K562 (cell line): ENCODE measurements around the gene PIK3AP1. TPM values are rescaled to one million over a fixed set of nuclear protein-coding genes. Genes with fewer than 3 reads are reported as not detected.

Experiments used
- ATAC-seq: fragments of 200-7000 bp; cut with Tn5 transposase; 3 replicates; pipeline ENCODE4 v1.9.1; 2020; ENCODE audit warnings: moderate library complexity
- BruUV-seq: library from RNA; stranded (reverse); fragments of 400-500 nt; replicated peaks from 2 replicates; lab custom pipeline; 2021; lab: Mats Ljungman, UMichigan
- CTCF ChIA-PET: fragments of 300-600 bp; formaldehyde crosslinking; extraction: SDS; loops from one replicate; lab custom pipeline; 2021; ENCODE audit warnings: low intra/inter-chr PET ratio; lab: Yijun Ruan, JAX
- POLR2A ChIA-PET: fragments of 300-600, 350-650 bp; sonication (Branson Sonifier 250); formaldehyde crosslinking; extraction: SDS; loops from one replicate; lab custom pipeline; 2021; ENCODE audit warnings: antibody characterized with exemption, inconsistent platforms; lab: Yijun Ruan, JAX
- DNase-seq, 4 experiments: peaks; one replicate each; pipeline versions ENCODE4 v3.0.0 to v3.0.0-alpha.2; 2011 to 2018; ENCODE audit warnings: low spot score in 3 of 4, mixed read lengths in 3 of 4; ENCODE audit errors: extremely low read depth in 1 of 4
- FAIRE-seq: peaks from 2 replicates; lab custom pipeline; 2011; peaks lifted over from hg19 to GRCh38; lab: Jason Lieb, UNC
- H2AFZ ChIP-seq: 2 replicates; pipeline ENCODE4 v1.6.0; 2011; ENCODE audit warnings: low read depth, low read length, control low read depth, inconsistent platforms
- H3K27ac ChIP-seq: fragments of 200-600 bp; 3 replicates; pipeline ENCODE4 v1.8.0; 2011; ENCODE audit warnings: low read depth, mild to moderate bottlenecking, control low read depth, inconsistent platforms, low read length, moderate library complexity, mixed read lengths; ENCODE audit errors: extremely low read depth
- H3K27me3 ChIP-seq, 2 experiments: fragments of 300-600 bp in 1 of 2; 2 replicates in 1 of 2; 3 replicates in 1 of 2; pipeline versions ENCODE4 v1.6.0 to v1.8.0; 2011; ENCODE audit warnings: inconsistent platforms in 2 of 2, low read length in 2 of 2, mild to moderate bottlenecking in 1 of 2, mixed read lengths in 1 of 2, moderate library complexity in 1 of 2; ENCODE audit not compliant: control insufficient read depth in 2 of 2, insufficient read depth in 2 of 2
- H3K36me3 ChIP-seq: fragments of 300-600 bp; 3 replicates; pipeline ENCODE4 v1.8.0; 2011; ENCODE audit warnings: mild to moderate bottlenecking, low read length, inconsistent platforms; ENCODE audit not compliant: control insufficient read depth, insufficient read depth
- H3K4me1 ChIP-seq, 2 experiments: fragments of 200-600 bp in 1 of 2; replicated peaks in 1 of 2; 2 replicates in 1 of 2; 3 replicates in 1 of 2; pipeline versions ENCODE4 v1.5.1 to v1.8.0; 2011; ENCODE audit warnings: inconsistent platforms in 2 of 2, low read length in 2 of 2, mild to moderate bottlenecking in 1 of 2, mixed read lengths in 1 of 2, moderate library complexity in 1 of 2; ENCODE audit not compliant: control insufficient read depth in 2 of 2, insufficient read depth in 2 of 2
- H3K4me2 ChIP-seq: 2 replicates; pipeline ENCODE4 v1.6.1; 2011; ENCODE audit warnings: low read length, control low read depth, inconsistent platforms, mixed read lengths; ENCODE audit not compliant: insufficient read depth
- H3K4me3 ChIP-seq: fragments of 200-600 bp; sonication (generic), shearing (Covaris generic); 2 replicates; pipeline ENCODE4 v1.5.1; 2016; ENCODE audit warnings: control low read depth, inconsistent platforms
- H3K79me2 ChIP-seq: fragments of 200-600 bp; 3 replicates; pipeline ENCODE4 v1.8.0; 2011; ENCODE audit warnings: low read length, inconsistent platforms; ENCODE audit not compliant: control insufficient read depth, insufficient read depth
- H3K9ac ChIP-seq, 2 experiments: 2 replicates each; pipeline versions ENCODE4 v1.6.0 to v1.6.1; 2011; ENCODE audit warnings: low read depth in 2 of 2, low read length in 2 of 2, control low read depth in 1 of 2, inconsistent platforms in 1 of 2, mild to moderate bottlenecking in 1 of 2, mixed read lengths in 1 of 2; ENCODE audit not compliant: insufficient read depth in 1 of 2
- H3K9me1 ChIP-seq: one replicate; pipeline ENCODE4 v1.6.0; 2011; ENCODE audit warnings: inconsistent platforms, mild to moderate bottlenecking, low read length, moderate library complexity; ENCODE audit not compliant: control insufficient read depth, insufficient read depth
- H3K9me3 ChIP-seq: replicated peaks from 2 replicates; pipeline ENCODE4 v1.5.1; 2011; ENCODE audit warnings: low read depth, low read length, inconsistent platforms; ENCODE audit not compliant: control insufficient read depth, insufficient read depth
- H4K20me1 ChIP-seq: replicated peaks from 2 replicates; pipeline ENCODE4 v1.6.1; 2011; ENCODE audit warnings: low read length, inconsistent platforms, mixed read lengths; ENCODE audit not compliant: control insufficient read depth, insufficient read depth
- ATF6 ChIP-seq: sonication (generic); formaldehyde crosslinking; IDR thresholded peaks from 2 replicates; pipeline ENCODE4 v1.4.0; 2020; ENCODE audit warnings: mild to moderate bottlenecking, missing genetic modification reagents
- COPS2 ChIP-seq: fragments of 450-650 bp; conservative IDR thresholded peaks from 2 replicates; pipeline ENCODE4 v1.6.1; 2016; ENCODE audit warnings: mild to moderate bottlenecking, moderate library complexity
- EGR1 ChIP-seq: fragments of 450-650 bp; conservative IDR thresholded peaks from 2 replicates; pipeline ENCODE4 v1.6.1; 2017; ENCODE audit warnings: mild to moderate bottlenecking
- HMG20B ChIP-seq: fragments of 250-450 bp; sonication (Bioruptor Pico); IDR thresholded peaks from 2 replicates; pipeline ENCODE4 v1.5.0; 2021; ENCODE audit warnings: mild to moderate bottlenecking
- IFI16 ChIP-seq: fragments of 250-450 bp; sonication (Bioruptor Pico); IDR thresholded peaks from 2 replicates; pipeline ENCODE4 v2.1.2; 2022; ENCODE audit warnings: mild to moderate bottlenecking, inconsistent platforms
- KLF6 ChIP-seq: fragments of 250-450 bp; sonication (Bioruptor Pico); IDR thresholded peaks from 2 replicates; pipeline ENCODE4 v1.4.0; 2020; ENCODE audit warnings: mild to moderate bottlenecking, moderate library complexity, borderline replicate concordance
- NR3C1 ChIP-seq: sonication (generic); formaldehyde crosslinking; IDR thresholded peaks from 2 replicates; pipeline ENCODE4 v1.8.1; 2022; ENCODE audit warnings: missing genetic modification reagents
- NUFIP1 ChIP-seq: fragments of 450-650 bp; IDR thresholded peaks from 2 replicates; pipeline ENCODE4 v1.6.1; 2018; ENCODE audit not compliant: partially characterized antibody
- PHF21A ChIP-seq: fragments of 450-650 bp; IDR thresholded peaks from 2 replicates; pipeline ENCODE4 v1.6.1; 2017; ENCODE audit warnings: low read depth, borderline replicate concordance
- PHF8 ChIP-seq: fragments of 200-600 bp; sonication (generic); IDR thresholded peaks from 2 replicates; pipeline ENCODE4 v1.6.1; 2012; ENCODE audit warnings: mixed run types, mild to moderate bottlenecking, inconsistent platforms, low read length, moderate library complexity, borderline replicate concordance
- RBM17 ChIP-seq: fragments of 200-400 bp; formaldehyde crosslinking; IDR thresholded peaks from 2 replicates; pipeline ENCODE4 v1.6.1; 2017; ENCODE audit warnings: low read depth, mild to moderate bottlenecking, low read length, borderline replicate concordance
- SAP30 ChIP-seq: fragments of 200-600 bp; sonication (generic); IDR thresholded peaks from 2 replicates; pipeline ENCODE4 v1.6.1; 2012; ENCODE audit warnings: borderline replicate concordance, low read depth, mild to moderate bottlenecking, moderate library complexity, low read length, control low read depth, inconsistent platforms; ENCODE audit not compliant: insufficient read depth, poor library complexity, severe bottlenecking
- SMARCB1 ChIP-seq: IDR thresholded peaks from 2 replicates; pipeline ENCODE4 v1.6.1; 2011; ENCODE audit warnings: improper control_type of control experiment, low read depth; ENCODE audit not compliant: insufficient read length
- U2AF1 ChIP-seq: fragments of 200-400 bp; formaldehyde crosslinking; optimal IDR thresholded peaks from 2 replicates; pipeline ENCODE3; 2017; ENCODE audit warnings: mild to moderate bottlenecking, low read depth, low read length, moderate library complexity
- U2AF2 ChIP-seq: fragments of 200-400 bp; formaldehyde crosslinking; optimal IDR thresholded peaks from 2 replicates; pipeline ENCODE3; 2017; ENCODE audit warnings: low read depth, mild to moderate bottlenecking, low read length
- USF1 ChIP-seq: sonication (generic); formaldehyde crosslinking; IDR thresholded peaks from 2 replicates; pipeline ENCODE4 v1.9.0; 2022; ENCODE audit warnings: mild to moderate bottlenecking, missing genetic modification reagents
- ZNF445 ChIP-seq: fragments of 250-450 bp; sonication (Bioruptor Pico); IDR thresholded peaks from 2 replicates; pipeline ENCODE4 v1.4.0; 2020; ENCODE audit warnings: low read depth, mild to moderate bottlenecking, moderate library complexity
- WGBS: fragments of 100-300 bp; shearing (Covaris generic); methylation state at CpG from one replicate; pipeline ENCODE4 v1.1.6; 2016; ENCODE audit warnings: low coverage, mixed read lengths; ENCODE audit not compliant: insufficient coverage; ENCODE audit errors: missing lambda C conversion rate; 5-methylcytosine and 5-hydroxymethylcytosine counted together
- in situ Hi-C: fragments of 300-500 bp; cut with MboI; formaldehyde crosslinking; loops from 4 replicates; pipeline ENCODE4 v1.15.0; 2018; ENCODE audit warnings: inconsistent platforms, mixed read lengths
- intact Hi-C: fragments of 100-400 bp; cut with micrococcal nuclease; formaldehyde crosslinking; loops from 2 replicates; pipeline ENCODE4 v1.14.2; 2022
- polyA plus RNA-seq, 8 experiments: library from polyadenylated mRNA; depleted of rRNA in 4 of 8; stranded (reverse) in 5 of 8; unstranded in 3 of 8; fragments of >200 nt; fragmentation: Nextera tagmentation in 2 of 8; fragmentation: Illumina TruSeq in 1 of 8; extraction: Ambion mirVana in 2 of 8; extraction: Trizol in 1 of 8; gene quantifications; 2 replicates each; pipeline versions ENCODE4 v1.2.1 to v1.2.3, GENCODE V29; 2011 to 2014; ENCODE audit warnings: inconsistent platforms in 1 of 8, missing spikeins in 1 of 8
- total RNA-seq, 7 experiments: library from RNA; depleted of rRNA in 6 of 7; stranded (reverse); fragments of >200 nt in 6 of 7; fragmentation: Illumina TruSeq in 2 of 7; extraction: Trizol in 2 of 7; gene quantifications; 2 replicates each; pipeline versions ENCODE4 v1.2.1 to v1.2.3, GENCODE V29; 2011 to 2021; ENCODE audit warnings: low replicate concordance in 1 of 7

PIK3AP1 gene
- total and polyA plus RNA-seq, 9 of the 15 experiments (the other 6 are each of a cell fraction or from before 2014, with no cell fraction given): 0.20 to 2.4 (median 1.4) TPM

- Histone ChIP-seq H4K20me1 (no peaks in the 10 kb centered on the region), H3K9ac (no peak overlapping the region), H3K9me1 (no peaks in the 10 kb centered on the region), H3K27ac (no peak overlapping the region), H3K79me2 (no peaks in the 10 kb centered on the region), H3K4me1 (peaks cover 3 to 19% of the 10 kb centered on the region in 2 experiments; a peak in 4 of 5 replicates), H3K27me3 (no peaks in the 10 kb centered on the region), H2AFZ (no peak overlapping the region), H3K36me3 (no peaks in the 10 kb centered on the region), H3K4me2 (no peak overlapping the region), H3K9me3 (no peaks in the 10 kb centered on the region), H3K4me3 (no peak overlapping the region)
- ChIA-PET POLR2A (interaction anchor here (1.0 to 1.4 kb wide), 2 partner anchors 22 to 33 kb away, joined by 3 to 4 read pairs; no protein-coding TSS in a partner anchor), CTCF (no interaction called here)
- DNase-seq: no peak
- no TSS peak for BruUV-seq
- no peak for TF ChIP-seq SAP30
- no peak for TF ChIP-seq ATF6 (CRISPR knock-in tag)
- TF ChIP-seq EGR1: no peak
- no peak for TF ChIP-seq ZNF445
- no peak for TF ChIP-seq U2AF1
- no peak for TF ChIP-seq U2AF2
- no peak for TF ChIP-seq RBM17
- no peak for TF ChIP-seq NUFIP1
- no peak for TF ChIP-seq PHF21A
- TF ChIP-seq COPS2: no peak
- TF ChIP-seq KLF6 (CRISPR knock-in tag): no peak
- TF ChIP-seq NR3C1 (CRISPR knock-in tag): no peak
- TF ChIP-seq PHF8: no peak
- TF ChIP-seq IFI16 (CRISPR knock-in tag): no peak
- no peak for TF ChIP-seq SMARCB1
- no peak for TF ChIP-seq USF1 (CRISPR knock-in tag)
- TF ChIP-seq HMG20B (CRISPR knock-in tag): no peak
- no peak for FAIRE-seq
- WGBS: 20% methylated on average over 4 of the region's 4 CpGs
- intact Hi-C loops: no loop called here
- in situ Hi-C loops: no loop called here
- no peak for ATAC-seq
Measured at GRCh38 chr10:96672481-96673175, 47.7 kb downstream of the PIK3AP1 start.
